NCI-H510A (cell line): ENCODE data around the gene PFKP.
"Not testable (repeated sequence)": the region's sequence is repeated elsewhere in the genome, so short reads cannot be mapped to it uniquely, and the experiment has no call there.

Experiments
- DNase-seq: peaks from one replicate; lab custom pipeline; 2025; lab: John Stamatoyannopoulos, UW

Gene PFKP

GRCh38 chr10:3159152-3159551, 91.8 kb downstream of the PFKP start:
- DNase-seq: no peak

- no peak for DNase-seq
Measured at GRCh38 chr10:3162533-3162932, 95.2 kb downstream of the PFKP start.

GRCh38 chr10:3163879-3164278, 96.5 kb downstream of the PFKP start:
- DNase-seq: no peak

- no peak for DNase-seq
Measured at GRCh38 chr10:3165196-3165595, 97.8 kb downstream of the PFKP start.

- DNase-seq: no peak
Measured at GRCh38 chr10:3166496-3167290, 99.3 kb downstream of the PFKP start.

GRCh38 chr10:3167611-3168330, 100.4 kb downstream of the PFKP start:
- no peak for DNase-seq

GRCh38 chr10:3169271-3169670, 101.9 kb downstream of the PFKP start:
- DNase-seq: no peak

- DNase-seq: no peak
Measured at GRCh38 chr10:3169673-3170072, 102.3 kb downstream of the PFKP start.

- not testable (repeated sequence) for DNase-seq
Measured at GRCh38 chr10:3171488-3171887, 104.1 kb downstream of the PFKP start.

- DNase-seq: no peak
Measured at GRCh38 chr10:3172081-3172445, 104.7 kb downstream of the PFKP start.

GRCh38 chr10:3172446-3173170, 105.3 kb downstream of the PFKP start, which contains the start of gene PITRM1:
PITRM1 (minus strand) TSS chr10:3172782; CDS start chr10:3172772, 10 bp downstream.
- peak; percentile 85 for DNase-seq

GRCh38 chr10:3173171-3173878, 106.0 kb downstream of the PFKP start:
- DNase-seq: no peak

- DNase-seq: no peak
Measured at GRCh38 chr10:3178042-3178441, 110.7 kb downstream of the PFKP start.

GRCh38 chr10:3179174-3179573, 111.8 kb downstream of the PFKP start:
- no peak for DNase-seq

- no peak for DNase-seq
Measured at GRCh38 chr10:3180355-3181025, 113.1 kb downstream of the PFKP start.

GRCh38 chr10:3185386-3185785, 118.0 kb downstream of the PFKP start:
- no peak for DNase-seq

GRCh38 chr10:3186368-3186767, 119.0 kb downstream of the PFKP start:
- no peak for DNase-seq
